GM12892 (cell line): ENCODE measurements around the gene UCP3.

Source experiments
- POLR2A ChIP-seq: IDR thresholded peaks from 2 replicates; pipeline ENCODE4 v1.6.1; 2011; ENCODE audit warnings: low read depth, low read length, control low read depth
- POLR2AphosphoS5 ChIP-seq: IDR thresholded peaks from 2 replicates; pipeline ENCODE4 v1.6.1; 2011; ENCODE audit warnings: low read depth, low read length, control low read depth

- no peak for TF ChIP-seq POLR2AphosphoS5
- no peak for TF ChIP-seq POLR2A
Measured at GRCh38 chr11:73989156-73989555, 19.7 kb downstream of the UCP3 start.
